Trophoblast cell (in vitro differentiated cells and primary cell): ENCODE measurements around the gene EXOSC7.
A peak's percentile ranks its signal among the peaks of the same experiment; 100 is the strongest.

Experiments used
- DNase-seq, 2 donors: peaks; one replicate each; pipeline ENCODE4 v3.0.0-alpha.2; 2016
- H2AFZ ChIP-seq: 2 replicates; pipeline ENCODE4 v1.6.1; 2013; ENCODE audit warnings: low read length, moderate library complexity, mild to moderate bottlenecking; ENCODE audit not compliant: insufficient read depth, poor library complexity
- H2AK5ac ChIP-seq: 2 replicates; pipeline ENCODE4 v1.6.1; 2013; ENCODE audit warnings: mild to moderate bottlenecking, low read length
- H2BK120ac ChIP-seq: 2 replicates; pipeline ENCODE4 v1.6.1; 2013; ENCODE audit warnings: low read length, mild to moderate bottlenecking, moderate library complexity; ENCODE audit not compliant: insufficient read depth, poor library complexity
- H2BK12ac ChIP-seq: 2 replicates; pipeline ENCODE4 v1.6.1; 2013; ENCODE audit warnings: mild to moderate bottlenecking, low read length, moderate library complexity
- H2BK5ac ChIP-seq: 2 replicates; pipeline ENCODE4 v1.6.1; 2013; ENCODE audit warnings: low read length, low read depth, moderate library complexity, mild to moderate bottlenecking; ENCODE audit not compliant: poor library complexity
- H3K14ac ChIP-seq: 2 replicates; pipeline ENCODE4 v1.6.1; 2013; ENCODE audit warnings: mild to moderate bottlenecking, low read length
- H3K18ac ChIP-seq: 2 replicates; pipeline ENCODE4 v1.6.1; 2013; ENCODE audit warnings: mild to moderate bottlenecking, low read length
- H3K23ac ChIP-seq: 2 replicates; pipeline ENCODE4 v1.6.1; 2013; ENCODE audit warnings: low read length
- H3K27ac ChIP-seq: 2 replicates; pipeline ENCODE4 v1.5.1; 2013; ENCODE audit warnings: low read depth, mild to moderate bottlenecking, inconsistent platforms, low read length, moderate library complexity
- H3K27me3 ChIP-seq: 2 replicates; pipeline ENCODE4 v1.6.1; 2013; ENCODE audit warnings: inconsistent platforms, mild to moderate bottlenecking, low read length, moderate library complexity; ENCODE audit not compliant: insufficient read depth
- H3K36me3 ChIP-seq, 2 experiments: 1 replicate in 1 of 2; 2 replicates in 1 of 2; pipeline ENCODE4 v1.6.1; 2013; ENCODE audit warnings: low read length in 2 of 2, mild to moderate bottlenecking in 2 of 2, moderate library complexity in 1 of 2; ENCODE audit not compliant: insufficient read depth in 2 of 2, control insufficient read depth in 1 of 2
- H3K4ac ChIP-seq: 2 replicates; pipeline ENCODE4 v1.6.1; 2013; ENCODE audit warnings: low read depth, mild to moderate bottlenecking, low read length, moderate library complexity
- H3K4me1 ChIP-seq, 2 experiments: 1 replicate in 1 of 2; 2 replicates in 1 of 2; pipeline ENCODE4 v1.6.1; 2013; ENCODE audit warnings: low read length in 2 of 2, mild to moderate bottlenecking in 2 of 2, moderate library complexity in 1 of 2; ENCODE audit not compliant: insufficient read depth in 2 of 2, control insufficient read depth in 1 of 2
- H3K4me2 ChIP-seq: 2 replicates; pipeline ENCODE4 v1.6.1; 2013; ENCODE audit warnings: inconsistent platforms, mild to moderate bottlenecking, low read length, moderate library complexity
- H3K4me3 ChIP-seq: 2 replicates; pipeline ENCODE4 v1.5.1; 2013; ENCODE audit warnings: mild to moderate bottlenecking, low read depth, low read length, inconsistent platforms
- H3K79me1 ChIP-seq: one replicate; pipeline ENCODE4 v1.6.1; 2013; ENCODE audit warnings: low read length
- H3K79me2 ChIP-seq: 2 replicates; pipeline ENCODE4 v1.6.1; 2013; ENCODE audit warnings: low read length, mild to moderate bottlenecking; ENCODE audit not compliant: control insufficient read depth, insufficient read depth, poor library complexity
- H3K9ac ChIP-seq: 2 replicates; pipeline ENCODE4 v1.6.1; 2013; ENCODE audit warnings: mild to moderate bottlenecking, low read length
- H3K9me3 ChIP-seq: 2 replicates; pipeline ENCODE4 v1.6.1; 2013; ENCODE audit warnings: low read depth, mild to moderate bottlenecking, control low read depth, inconsistent platforms, low read length; ENCODE audit not compliant: insufficient read depth
- H4K12ac ChIP-seq: 2 replicates; pipeline ENCODE4 v1.6.1; 2013; ENCODE audit warnings: low read depth, mild to moderate bottlenecking, low read length, moderate library complexity
- H4K8ac ChIP-seq: 2 replicates; pipeline ENCODE4 v1.6.1; 2013; ENCODE audit warnings: low read depth, mild to moderate bottlenecking, low read length, moderate library complexity
- H4K91ac ChIP-seq: one replicate; pipeline ENCODE4 v1.6.1; 2013; ENCODE audit warnings: low read depth, mild to moderate bottlenecking, low read length, moderate library complexity
- WGBS: extraction: QIAGEN DNeasy Blood & Tissue Kit; methylation state at CpG from one replicate; pipeline ENCODE4 v1.1.7; 2013; ENCODE audit warnings: missing lambda C conversion rate; ENCODE audit not compliant: insufficient read length, insufficient coverage; ENCODE audit errors: extremely low coverage; 5-methylcytosine and 5-hydroxymethylcytosine counted together

The EXOSC7 gene

GRCh38 chr3:44966795-44967278 lies 9.2 kb upstream of the EXOSC7 start:
- Histone ChIP-seq H2AFZ (no peak overlapping the region), H3K9me3 (no peaks in the 10 kb centered on the region), H2BK12ac (no peak overlapping the region), H4K12ac (no peak overlapping the region), H3K4me3 (no peak overlapping the region), H3K79me2 (no peaks in the 10 kb centered on the region), H3K27me3 (no peaks in the 10 kb centered on the region), H3K18ac (no peak overlapping the region), H2BK120ac (no peak overlapping the region), H3K36me3 (no peaks in the 10 kb centered on the region), H3K23ac (no peak overlapping the region), H3K4me2 (no peak overlapping the region), H2BK5ac (no peak overlapping the region), H3K14ac (no peak overlapping the region), H3K4me1 (peaks cover 7 to 25% of the 10 kb centered on the region in 2 experiments), H3K27ac (no peak overlapping the region), H4K91ac (no peak overlapping the region), H2AK5ac (no peak overlapping the region), H3K9ac (no peak overlapping the region), H3K4ac (no peak overlapping the region), H4K8ac (no peak overlapping the region), H3K79me1 (no peaks in the 10 kb centered on the region)
- no CpG with 5 or more reads among the region's 3 CpGs for WGBS
- peak; percentile 77 to 81 for DNase-seq

- Histone ChIP-seq H3K36me3 (no peaks in the 10 kb centered on the region), H3K4me3 (no peak overlapping the region), H3K14ac (no peak overlapping the region), H2BK12ac (no peak overlapping the region), H2BK5ac (no peak overlapping the region), H4K8ac (no peak overlapping the region), H3K4ac (no peak overlapping the region), H3K23ac (no peak overlapping the region), H3K18ac (no peak overlapping the region), H3K79me2 (no peaks in the 10 kb centered on the region), H2AFZ (no peak overlapping the region), H4K12ac (no peak overlapping the region), H3K27me3 (no peaks in the 10 kb centered on the region), H3K79me1 (no peaks in the 10 kb centered on the region), H4K91ac (no peak overlapping the region), H3K9me3 (no peaks in the 10 kb centered on the region), H3K4me2 (no peak overlapping the region), H3K27ac (no peak overlapping the region), H3K4me1 (peaks cover 7 to 26% of the 10 kb centered on the region in 2 experiments), H2BK120ac (no peak overlapping the region), H3K9ac (no peak overlapping the region), H2AK5ac (no peak overlapping the region)
- no CpG with 5 or more reads among the region's 6 CpGs for WGBS
- no peak for DNase-seq
Observed at GRCh38 chr3:44968447-44968858, 7.6 kb upstream of the EXOSC7 start.

- H3K4me2 ChIP-seq, result no peak overlapping the region
- H4K8ac ChIP-seq, result no peak overlapping the region
Observed at GRCh38 chr3:44969154-44969827, 6.8 kb upstream of the EXOSC7 start.

GRCh38 chr3:44969828-44970179 lies 6.2 kb upstream of the EXOSC7 start:
- H2AFZ ChIP-seq, result no peak overlapping the region
- no peaks in the 10 kb centered on the region for H3K79me1 ChIP-seq
- no peak overlapping the region for H4K12ac ChIP-seq
- no peak for DNase-seq
- H2BK5ac ChIP-seq, result no peak overlapping the region
- peaks cover 7 to 24% of the 10 kb centered on the region in 2 experiments for H3K4me1 ChIP-seq
- H2BK12ac ChIP-seq, result no peak overlapping the region
- no peak overlapping the region for H4K8ac ChIP-seq
- H3K4ac ChIP-seq, result no peak overlapping the region
- no peaks in the 10 kb centered on the region for H3K9me3 ChIP-seq
- H3K27ac ChIP-seq, result no peak overlapping the region
- H3K36me3 ChIP-seq, result no peaks in the 10 kb centered on the region
- no peak overlapping the region for H3K18ac ChIP-seq
- H3K14ac ChIP-seq, result no peak overlapping the region
- no CpG with 5 or more reads among the region's 2 CpGs for WGBS
- no peaks in the 10 kb centered on the region for H3K27me3 ChIP-seq
- no peaks in the 10 kb centered on the region for H3K79me2 ChIP-seq
- no peak overlapping the region for H3K4me3 ChIP-seq
- H3K9ac ChIP-seq, result no peak overlapping the region
- H2BK120ac ChIP-seq, result no peak overlapping the region
- no peak overlapping the region for H4K91ac ChIP-seq
- H2AK5ac ChIP-seq, result no peak overlapping the region
- no peak overlapping the region for H3K4me2 ChIP-seq
- H3K23ac ChIP-seq, result no peak overlapping the region

More at GRCh38 chr3:44969154-44969827, 6.8 kb upstream of the EXOSC7 start:
- Histone ChIP-seq H3K4me1 (peaks cover 7 to 24% of the 10 kb centered on the region in 2 experiments), H3K79me1 (no peaks in the 10 kb centered on the region), H3K36me3 (no peaks in the 10 kb centered on the region), H3K23ac (no peak overlapping the region), H3K14ac (no peak overlapping the region), H2AFZ (no peak overlapping the region), H3K27ac (no peak overlapping the region), H3K79me2 (no peaks in the 10 kb centered on the region), H2BK5ac (no peak overlapping the region), H3K4ac (no peak overlapping the region), H2AK5ac (no peak overlapping the region), H3K27me3 (no peaks in the 10 kb centered on the region), H3K18ac (no peak overlapping the region), H2BK120ac (no peak overlapping the region), H3K4me3 (no peak overlapping the region), H4K12ac (no peak overlapping the region), H2BK12ac (no peak overlapping the region), H3K9me3 (no peaks in the 10 kb centered on the region), H3K9ac (no peak overlapping the region), H4K91ac (no peak overlapping the region)
- WGBS, result no CpG with 5 or more reads among the region's 5 CpGs
- DNase-seq, result no peak
